ENCODE measurements around the gene TSGA10IP.

The TSGA10IP gene

GRCh38 chr11:65917434-65918210 lies 27.7 kb upstream of the TSGA10IP start:
- DNase-seq (ENCODE audit: low read depth, low spot score), result no peak

- DNase-seq (ENCODE audit: low read depth, low spot score), result peak; percentile 47
Measured at GRCh38 chr11:65918211-65919140, 26.8 kb upstream of the TSGA10IP start, which contains the start of gene C11orf68. Gene C11orf68 (minus strand): TSS chr11:65919062. CDS start chr11:65919031, 31 bp downstream.

- peak; percentile 96 for DNase-seq (ENCODE audit: low read depth, low spot score)
Measured at GRCh38 chr11:65919141-65919572, 26.1 kb upstream of the TSGA10IP start, which contains the start of gene DRAP1. Gene DRAP1 (plus strand): TSS chr11:65919426. CDS start chr11:65919502, 76 bp downstream.

- DNase-seq (ENCODE audit: low read depth, low spot score), result peak; percentile 34
Measured at GRCh38 chr11:65919573-65920371, 25.5 kb upstream of the TSGA10IP start.

- no peak for DNase-seq (ENCODE audit: low read depth, low spot score)
Measured at GRCh38 chr11:65920372-65920802, 24.9 kb upstream of the TSGA10IP start.

- no peak for DNase-seq (ENCODE audit: low read depth, low spot score)
Measured at GRCh38 chr11:65921033-65921555, 24.2 kb upstream of the TSGA10IP start.

- no peak for DNase-seq (ENCODE audit: low read depth, low spot score)
Measured at GRCh38 chr11:65921876-65922275, 23.4 kb upstream of the TSGA10IP start.

- DNase-seq (ENCODE audit: low read depth, low spot score), result no peak
Measured at GRCh38 chr11:65922565-65922964, 22.7 kb upstream of the TSGA10IP start.

- no peak for DNase-seq (ENCODE audit: low read depth, low spot score)
Measured at GRCh38 chr11:65925397-65925796, 19.9 kb upstream of the TSGA10IP start.

GRCh38 chr11:65927904-65928397 lies 17.3 kb upstream of the TSGA10IP start:
- DNase-seq (ENCODE audit: low read depth, low spot score), result no peak

- no peak for DNase-seq (ENCODE audit: low read depth, low spot score)
Measured at GRCh38 chr11:65928667-65929066, 16.6 kb upstream of the TSGA10IP start.

GRCh38 chr11:65931773-65932557 lies 13.3 kb upstream of the TSGA10IP start:
- DNase-seq (ENCODE audit: low read depth, low spot score), result peak; percentile 42

- DNase-seq (ENCODE audit: low read depth, low spot score), result peak; percentile 68
Measured at GRCh38 chr11:65932558-65932919, 12.7 kb upstream of the TSGA10IP start.

GRCh38 chr11:65934014-65934413 lies 11.3 kb upstream of the TSGA10IP start:
- no peak for DNase-seq (ENCODE audit: low read depth, low spot score)

- DNase-seq (ENCODE audit: low read depth, low spot score), result no peak
Measured at GRCh38 chr11:65937766-65938165, 7.5 kb upstream of the TSGA10IP start.

GRCh38 chr11:65941720-65942310 lies 3.5 kb upstream of the TSGA10IP start:
- DNase-seq (ENCODE audit: low read depth, low spot score), result no peak

GRCh38 chr11:65942531-65942930 lies 2.7 kb upstream of the TSGA10IP start:
- no peak for DNase-seq (ENCODE audit: low read depth, low spot score)

GRCh38 chr11:65944191-65944590 lies 1.1 kb upstream of the TSGA10IP start:
- no peak for DNase-seq (ENCODE audit: low read depth, low spot score)

GRCh38 chr11:65944767-65945166 lies 513 bp upstream of the TSGA10IP start:
- DNase-seq (ENCODE audit: low read depth, low spot score), result no peak

All from ELF-1 (cell line).